ENCODE results near the gene SLC20A1. TPM values are rescaled to one million over a fixed set of nuclear protein-coding genes. Genes with fewer than 3 reads are reported as not detected.

The SLC20A1 gene
- total RNA-seq, 1 experiment from 2014 or later: 99.9 TPM

- DNase-seq: peak in 1 of 2 experiments; percentile 48
- Histone ChIP-seq H3K4me1 (replicated peaks; ENCODE audit: insufficient read depth) (peaks cover 69% of the 10 kb centered on the region), H3F3A (ENCODE audit: insufficient read depth, low read depth) (peaks cover 71% of the 10 kb centered on the region), H3K9me3 (ENCODE audit: insufficient read depth, low read depth) (no peaks in the 10 kb centered on the region), H3K36me3 (ENCODE audit: low read depth) (no peaks in the 10 kb centered on the region), H3K4me3 (peak overlapping the region; percentile 54), H4K20me1 (ENCODE audit: insufficient read depth) (no peaks in the 10 kb centered on the region), H3K27ac (peak overlapping the region; percentile 95), H3K4me2 (peak overlapping the region; percentile 89), H3K79me2 (ENCODE audit: low read depth) (peaks cover 16% of the 10 kb centered on the region), H3K27me3 (ENCODE audit: insufficient read depth, low read depth) (no peaks in the 10 kb centered on the region), H2AFZ (peak overlapping the region; percentile 73), H3K9me2 (ENCODE audit: insufficient read depth) (no peaks in the 10 kb centered on the region)
- BruUV-seq (replicated peaks): TSS peak; percentile 13
- ChIA-PET CTCF (interaction anchor here (0.7 kb wide), 1 partner anchor 103 kb away, joined by 11 read pairs; no protein-coding TSS in a partner anchor), POLR2A (ENCODE audit: unreplicated experiment) (interaction anchor here (0.6 kb wide), 1 partner anchor 38 kb away, joined by 5 read pairs; the partner anchor contains the start of gene CHCHD5)
- no peak for TF ChIP-seq EZH2 (IDR thresholded peaks at IDR 0.05; ENCODE audit: low read depth)
- no peak for TF ChIP-seq CTCF (conservative IDR thresholded peaks at IDR 0.05)
- intact Hi-C loops (cut with micrococcal nuclease; ENCODE audit: unreplicated experiment): no loop called here
Measured at GRCh38 chr2:112621790-112622527, 23.8 kb upstream of the SLC20A1 start.

GRCh38 chr2:112622528-112622849, 23.2 kb upstream of the SLC20A1 start:
- peaks cover 16% of the 10 kb centered on the region for H3K79me2 ChIP-seq (ENCODE audit: low read depth)
- TF ChIP-seq CTCF (conservative IDR thresholded peaks at IDR 0.05) (no peak), EZH2 (IDR thresholded peaks at IDR 0.05; ENCODE audit: low read depth) (no peak)
- no peaks in the 10 kb centered on the region for H3K9me3 ChIP-seq (ENCODE audit: insufficient read depth, low read depth)
- BruUV-seq (replicated peaks): no TSS peak
- H3K27me3 ChIP-seq (ENCODE audit: insufficient read depth, low read depth): no peaks in the 10 kb centered on the region
- CTCF ChIA-PET: interaction anchor here (0.7 kb wide), 3 partner anchors 103 to 126 kb away, joined by 6 to 11 read pairs (median 6); no protein-coding TSS in a partner anchor
- DNase-seq: peak in 1 of 2 experiments; percentile 84
- POLR2A ChIA-PET (ENCODE audit: unreplicated experiment): interaction anchor here (0.6 to 0.7 kb wide), 2 partner anchors 23 to 38 kb away, joined by 3 to 5 read pairs; partner anchors contain the start of gene CHCHD5
- peak overlapping the region; percentile 89 for H3K4me2 ChIP-seq
- H2AFZ ChIP-seq: peak overlapping the region; percentile 73
- H3K27ac ChIP-seq: peak overlapping the region; percentile 95
- H4K20me1 ChIP-seq (ENCODE audit: insufficient read depth): no peaks in the 10 kb centered on the region
- H3K36me3 ChIP-seq (ENCODE audit: low read depth): no peaks in the 10 kb centered on the region
- peaks cover 70% of the 10 kb centered on the region for H3F3A ChIP-seq (ENCODE audit: insufficient read depth, low read depth)
- peak overlapping the region; percentile 54 for H3K4me3 ChIP-seq
- peaks cover 69% of the 10 kb centered on the region for H3K4me1 ChIP-seq (replicated peaks; ENCODE audit: insufficient read depth)
- intact Hi-C loops (cut with micrococcal nuclease; ENCODE audit: unreplicated experiment): no loop called here
- H3K9me2 ChIP-seq (ENCODE audit: insufficient read depth): no peaks in the 10 kb centered on the region

- no TSS peak for BruUV-seq (replicated peaks)
- peak overlapping the region; percentile 45; the same call in 1 of the 2 replicates for H3K4me3 ChIP-seq
Measured at GRCh38 chr2:112623913-112624777, 21.6 kb upstream of the SLC20A1 start.

More at GRCh38 chr2:112623913-112624777, 21.6 kb upstream of the SLC20A1 start:
- H3K4me2 ChIP-seq: peak overlapping the region; percentile 76
- peak overlapping the region; percentile 95 for H3K27ac ChIP-seq
- ChIA-PET CTCF (interaction anchor here (1.0 to 5.0 kb wide), 4 partner anchors 21 to 102 kb away, joined by 3 to 39 read pairs (median 4); partner anchors contain the start of gene SLC20A1), POLR2A (ENCODE audit: unreplicated experiment) (interaction anchor here (0.6 to 2.0 kb wide), 2 partner anchors 21 to 27 kb away, joined by 5 to 57 read pairs; partner anchors contain the start of gene SLC20A1)
- no peaks in the 10 kb centered on the region for H4K20me1 ChIP-seq (ENCODE audit: insufficient read depth)
- peak; percentile 85 to 96 for DNase-seq
- H3K9me2 ChIP-seq (ENCODE audit: insufficient read depth): no peaks in the 10 kb centered on the region
- TF ChIP-seq EZH2 (IDR thresholded peaks at IDR 0.05; ENCODE audit: low read depth) (no peak), CTCF (conservative IDR thresholded peaks at IDR 0.05) (no peak)
- intact Hi-C loops (cut with micrococcal nuclease; ENCODE audit: unreplicated experiment): no loop called here
- no peaks in the 10 kb centered on the region for H3K9me3 ChIP-seq (ENCODE audit: insufficient read depth, low read depth)
- H2AFZ ChIP-seq: no peak overlapping the region
- H3F3A ChIP-seq (ENCODE audit: insufficient read depth, low read depth): peaks cover 85% of the 10 kb centered on the region
- peaks cover 84% of the 10 kb centered on the region for H3K4me1 ChIP-seq (replicated peaks; ENCODE audit: insufficient read depth)
- H3K36me3 ChIP-seq (ENCODE audit: low read depth): no peaks in the 10 kb centered on the region
- H3K79me2 ChIP-seq (ENCODE audit: low read depth): peaks cover 16% of the 10 kb centered on the region
- H3K27me3 ChIP-seq (ENCODE audit: insufficient read depth, low read depth): no peaks in the 10 kb centered on the region
